GM06990 (cell line): Measurements from ENCODE around the gene SOX10.

ENCODE experiments used
- DNase-seq: peaks from one replicate; pipeline ENCODE4 v3.0.0-alpha.2; 2011; ENCODE audit not compliant: insufficient read length; ENCODE audit errors: extremely low read depth
- H3K27me3 ChIP-seq: replicated peaks from 2 replicates; pipeline ENCODE4 v1.6.0; 2011; ENCODE audit warnings: low read length; ENCODE audit not compliant: control insufficient read depth, insufficient read depth
- H3K36me3 ChIP-seq: 2 replicates; pipeline ENCODE4 v1.5.1; 2011; ENCODE audit warnings: low read length; ENCODE audit not compliant: control insufficient read depth, insufficient read depth
- H3K4me3 ChIP-seq: replicated peaks from 2 replicates; pipeline ENCODE4 v1.5.1; 2011; ENCODE audit warnings: low read depth, mild to moderate bottlenecking, control low read depth, low read length
- CTCF ChIP-seq: IDR thresholded peaks from 2 replicates; pipeline ENCODE4 v1.5.1; 2011; ENCODE audit warnings: low read length, control low read depth, mild to moderate bottlenecking, inconsistent platforms; ENCODE audit not compliant: insufficient read depth, poor library complexity, severe bottlenecking

SOX10 gene

GRCh38 chr22:37925330-37925729, 59.0 kb downstream of the SOX10 start:
- no peak overlapping the region for H3K4me3 ChIP-seq
- peaks cover 15% of the 10 kb centered on the region for H3K36me3 ChIP-seq
- no peaks in the 10 kb centered on the region for H3K27me3 ChIP-seq
- DNase-seq = no peak
- no peak for TF ChIP-seq CTCF

- Histone ChIP-seq H3K4me3 (no peak overlapping the region), H3K36me3 (peaks cover 13% of the 10 kb centered on the region), H3K27me3 (no peaks in the 10 kb centered on the region)
- no peak for DNase-seq
- no peak for TF ChIP-seq CTCF
Observed at GRCh38 chr22:37924386-37925065, 59.8 kb downstream of the SOX10 start.

GRCh38 chr22:37923927-37924326, 60.4 kb downstream of the SOX10 start:
- H3K36me3 ChIP-seq = peaks cover 15% of the 10 kb centered on the region
- H3K4me3 ChIP-seq = no peak overlapping the region
- no peak for DNase-seq
- no peaks in the 10 kb centered on the region for H3K27me3 ChIP-seq
- no peak for TF ChIP-seq CTCF
